HG03025 (cell line): ENCODE measurements around the gene TRIM32.
A peak's percentile ranks its signal among the peaks of the same experiment; 100 is the strongest.

Experiments used
- ATAC-seq: cut with Tn5 transposase; IDR thresholded peaks from one replicate; pipeline ENCODE4 v1.9.1; 2021; ENCODE audit warnings: mild to moderate bottlenecking, moderate library complexity; ENCODE audit not compliant: unreplicated experiment, low FRiP score

TRIM32 gene, protein sequence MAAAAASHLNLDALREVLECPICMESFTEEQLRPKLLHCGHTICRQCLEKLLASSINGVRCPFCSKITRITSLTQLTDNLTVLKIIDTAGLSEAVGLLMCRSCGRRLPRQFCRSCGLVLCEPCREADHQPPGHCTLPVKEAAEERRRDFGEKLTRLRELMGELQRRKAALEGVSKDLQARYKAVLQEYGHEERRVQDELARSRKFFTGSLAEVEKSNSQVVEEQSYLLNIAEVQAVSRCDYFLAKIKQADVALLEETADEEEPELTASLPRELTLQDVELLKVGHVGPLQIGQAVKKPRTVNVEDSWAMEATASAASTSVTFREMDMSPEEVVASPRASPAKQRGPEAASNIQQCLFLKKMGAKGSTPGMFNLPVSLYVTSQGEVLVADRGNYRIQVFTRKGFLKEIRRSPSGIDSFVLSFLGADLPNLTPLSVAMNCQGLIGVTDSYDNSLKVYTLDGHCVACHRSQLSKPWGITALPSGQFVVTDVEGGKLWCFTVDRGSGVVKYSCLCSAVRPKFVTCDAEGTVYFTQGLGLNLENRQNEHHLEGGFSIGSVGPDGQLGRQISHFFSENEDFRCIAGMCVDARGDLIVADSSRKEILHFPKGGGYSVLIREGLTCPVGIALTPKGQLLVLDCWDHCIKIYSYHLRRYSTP

DNA sequence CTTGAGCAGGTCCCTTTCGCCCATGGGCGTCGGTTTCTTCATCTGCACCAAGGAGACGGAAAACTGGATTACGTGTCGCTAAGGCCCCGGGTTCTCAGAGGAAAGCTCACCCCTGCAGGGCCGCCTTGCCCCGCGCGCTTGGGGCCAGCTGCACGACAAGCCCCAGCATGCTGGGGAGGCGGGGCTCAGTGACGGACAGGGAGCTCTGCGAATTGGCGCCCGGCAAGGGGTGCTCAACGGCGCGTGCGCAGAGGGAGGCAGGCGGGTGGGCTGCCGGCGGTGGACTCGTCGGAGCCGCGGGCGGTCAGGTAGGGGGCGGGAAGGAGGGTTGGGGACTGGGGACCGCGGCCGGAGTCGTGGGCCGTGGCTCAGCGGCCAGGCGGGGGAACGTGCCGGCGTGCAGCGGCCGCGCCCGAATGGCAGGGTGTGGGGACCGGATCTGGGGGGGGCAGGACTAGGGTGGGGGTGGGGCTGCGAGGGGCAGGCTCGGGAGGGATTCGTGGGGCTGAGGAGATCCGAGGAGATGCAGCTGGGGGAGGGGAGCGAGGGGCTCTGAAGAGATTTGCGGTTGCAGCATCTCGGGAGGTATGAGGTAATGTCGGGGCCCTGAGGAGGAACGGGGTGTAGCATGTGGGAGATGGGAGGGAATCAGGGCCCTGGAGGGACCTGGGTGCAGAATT lies at the start of gene TRIM32:
TRIM32 (plus strand) TSS at position 232 of the 680 bp plus-strand sequence. CDS start 10,438 bp downstream, outside the sequence.
- ATAC-seq, result peak; percentile 99

DNA sequence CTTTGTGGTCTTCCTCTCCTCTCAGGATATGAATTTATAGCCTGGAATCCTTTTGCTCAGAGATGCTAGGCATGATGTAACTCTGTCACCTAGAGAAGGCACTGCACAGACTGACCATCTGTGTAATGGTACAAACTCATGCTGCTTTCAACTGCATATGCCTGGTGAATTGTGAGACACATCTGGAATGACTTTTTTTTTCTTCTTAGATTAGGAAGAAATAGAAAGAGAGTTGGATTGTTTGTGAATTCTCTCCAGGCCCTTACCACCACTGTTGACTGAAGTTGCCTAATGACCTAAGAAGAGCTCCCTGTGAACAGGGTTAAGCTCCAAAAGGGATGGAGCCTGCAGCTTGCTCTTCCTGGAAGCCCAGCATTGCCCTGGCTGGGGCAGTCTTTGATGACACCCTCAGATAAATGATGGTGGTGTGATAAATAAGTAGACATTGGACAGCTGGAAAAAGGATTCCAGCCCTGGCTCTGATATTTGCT lies 47.8 kb upstream of the TRIM32 start:
- ATAC-seq, result no peak

DNA sequence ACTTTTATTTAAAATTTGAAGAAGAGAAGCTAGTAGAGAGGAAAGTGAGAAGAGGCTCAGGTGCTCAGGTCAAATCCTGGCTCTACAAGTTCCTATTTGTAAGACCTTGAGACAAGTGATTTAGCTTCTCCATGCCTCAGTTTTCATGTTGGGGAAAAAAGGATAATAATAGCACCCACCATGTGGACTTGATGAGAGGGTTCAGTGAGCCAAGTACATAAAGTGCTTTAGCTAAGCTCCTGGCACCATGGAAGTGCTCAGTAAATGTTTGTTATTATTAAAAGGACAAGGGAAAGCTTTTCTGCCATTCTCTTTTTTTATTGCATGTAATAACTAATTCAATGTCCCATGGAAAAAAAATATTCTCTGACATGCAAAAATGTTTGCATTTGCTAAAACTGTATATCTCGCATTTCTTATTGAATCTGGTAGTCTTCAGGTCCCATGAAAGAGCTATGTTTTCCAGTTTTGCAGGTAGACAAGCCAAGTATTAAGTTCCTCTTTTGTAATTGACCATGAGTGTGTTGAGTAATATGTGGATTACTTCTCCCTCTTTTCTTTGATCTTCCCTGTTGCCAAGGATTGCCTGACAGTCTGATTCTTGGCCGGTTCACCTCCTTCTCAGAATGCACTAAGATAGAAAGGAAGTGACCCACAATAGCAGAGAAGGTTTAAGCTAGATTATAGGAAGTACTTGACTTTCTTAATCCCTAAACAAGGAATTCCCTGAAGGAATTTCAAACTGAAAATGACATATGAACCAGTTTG lies 45.6 kb upstream of the TRIM32 start:
- ATAC-seq, result no peak

DNA sequence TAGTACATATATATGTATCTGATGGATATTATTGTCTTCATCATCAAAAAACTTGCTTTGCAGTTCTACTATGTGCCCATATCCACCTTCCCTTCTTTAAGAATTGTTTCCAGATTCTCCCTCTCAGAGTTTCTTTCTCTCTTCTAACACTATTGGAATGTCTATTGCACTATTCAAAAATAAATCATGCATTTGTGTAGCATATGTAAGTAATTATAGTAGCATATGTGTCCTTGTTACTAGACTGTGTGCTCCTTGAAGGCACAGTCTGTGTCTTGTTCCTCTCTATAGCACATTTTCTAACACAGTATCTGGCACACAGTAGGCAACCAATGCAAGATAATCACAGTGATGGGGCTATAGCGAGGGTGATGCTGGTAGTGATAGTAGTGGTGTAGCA lies 43.4 kb upstream of the TRIM32 start:
- ATAC-seq, result no peak

DNA sequence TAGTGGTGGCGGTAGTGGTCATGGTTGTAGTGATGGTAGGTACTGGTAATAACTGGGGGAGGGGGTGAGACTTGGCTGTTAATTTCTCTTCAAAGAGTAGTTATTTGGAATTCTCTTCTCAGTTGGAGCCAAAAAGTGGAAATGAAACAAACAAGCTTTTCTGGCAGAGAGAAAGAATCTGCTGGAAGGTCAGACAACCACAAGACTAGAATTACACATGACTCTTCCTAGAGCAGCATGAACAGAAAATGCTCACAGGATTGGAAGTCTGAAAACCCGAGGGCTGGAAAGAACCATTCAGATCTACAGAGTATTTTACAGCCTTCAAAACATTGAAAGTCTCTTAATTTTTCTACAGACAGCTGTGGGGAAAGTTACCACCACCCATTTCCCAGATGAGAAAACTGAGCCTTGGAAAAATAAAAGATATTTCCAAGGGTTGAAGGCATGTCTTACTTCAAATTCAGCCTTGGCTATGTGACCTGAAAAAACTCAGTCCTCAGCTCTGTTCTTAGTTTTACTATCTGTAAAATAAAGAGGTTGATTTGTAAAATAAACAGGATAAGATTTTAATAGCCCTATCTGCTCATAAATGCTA lies 42.9 kb upstream of the TRIM32 start:
- no peak for ATAC-seq

DNA sequence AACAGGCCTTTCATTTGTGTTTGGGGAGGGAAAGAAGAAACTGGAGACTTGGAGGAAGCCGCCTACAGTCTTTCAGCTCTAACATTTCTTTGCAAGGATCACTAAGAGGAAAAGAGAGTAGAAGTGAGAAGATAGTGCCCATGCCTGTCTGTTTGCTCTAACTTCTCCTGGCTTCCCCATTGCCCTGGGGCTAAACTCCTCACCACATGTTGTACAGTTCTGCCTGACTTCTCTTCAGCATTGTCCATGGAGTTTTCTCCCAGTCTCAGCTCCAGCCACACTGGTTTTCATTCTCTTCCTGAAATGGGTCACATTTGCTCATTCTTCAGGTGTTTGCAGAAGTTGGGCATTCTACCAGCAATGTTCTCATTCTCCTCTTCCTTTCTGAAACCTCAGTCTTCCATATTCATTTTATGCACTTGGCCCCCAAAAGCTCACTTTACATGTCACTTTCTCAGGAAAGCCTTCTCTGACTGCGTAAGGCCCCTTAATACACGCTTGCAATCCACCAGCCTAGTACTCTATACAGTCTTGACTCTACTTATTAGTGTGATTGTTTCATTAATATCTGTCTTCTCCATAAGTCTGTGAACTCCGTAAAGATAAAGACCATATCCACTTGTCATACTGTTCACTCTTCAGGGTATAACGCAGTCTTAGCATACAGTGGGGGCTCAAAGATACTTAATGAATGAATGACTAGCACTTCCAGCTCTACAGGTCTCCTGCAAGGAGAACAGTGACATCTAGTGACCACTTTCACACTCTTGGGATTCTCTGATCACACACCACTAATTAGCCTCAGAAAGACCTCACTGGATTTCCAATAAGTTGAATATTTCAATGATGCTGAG lies 40.2 kb upstream of the TRIM32 start:
- ATAC-seq, result peak; percentile 65

DNA sequence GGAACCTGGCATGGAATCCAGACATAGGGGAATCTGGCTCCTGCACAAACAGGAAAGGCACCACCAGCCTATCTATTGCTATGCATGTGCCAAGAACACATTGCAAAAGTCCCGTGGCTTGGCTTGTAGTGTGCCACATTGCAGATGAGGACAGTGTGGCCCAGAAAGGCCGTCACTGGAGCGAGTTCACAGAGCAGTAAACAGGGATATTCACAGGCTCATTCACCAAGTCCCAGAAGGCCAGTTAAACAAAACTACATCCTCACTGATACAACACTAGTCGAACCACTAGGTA lies 39.6 kb upstream of the TRIM32 start:
- no peak for ATAC-seq

DNA sequence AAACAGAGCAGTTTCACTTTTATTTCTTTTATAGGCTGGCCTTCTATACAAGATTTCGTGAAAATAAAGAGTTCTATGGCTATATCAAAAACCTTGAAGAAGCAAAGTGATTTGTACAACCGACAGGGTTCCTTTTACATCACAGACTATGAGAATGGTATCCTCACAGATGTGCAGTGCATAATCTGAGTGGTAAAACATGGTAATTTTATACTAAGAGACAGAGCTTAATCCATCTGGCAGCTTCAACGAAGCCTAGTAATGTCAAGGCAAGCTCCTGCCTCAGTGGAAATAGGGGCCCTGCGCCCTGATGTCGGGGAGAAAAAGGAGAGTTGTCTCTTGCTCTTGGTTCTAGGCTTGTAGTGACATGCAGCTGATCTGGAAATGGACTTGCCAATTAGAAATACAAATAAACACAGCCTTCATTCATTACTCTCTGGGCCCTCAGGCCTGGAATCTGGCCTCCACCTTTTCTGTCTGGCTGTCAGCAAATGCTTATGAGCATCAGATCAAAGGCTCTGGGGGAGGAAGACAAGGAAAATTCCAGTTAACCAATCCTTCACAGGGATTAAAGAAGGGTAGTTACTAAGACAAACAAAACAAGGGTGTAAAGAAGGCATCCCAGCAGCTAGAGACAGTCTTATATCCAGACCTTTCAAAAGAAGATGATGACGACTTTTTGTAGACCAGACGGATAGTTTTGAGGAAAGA lies 33.6 kb upstream of the TRIM32 start:
- ATAC-seq, result no peak

DNA sequence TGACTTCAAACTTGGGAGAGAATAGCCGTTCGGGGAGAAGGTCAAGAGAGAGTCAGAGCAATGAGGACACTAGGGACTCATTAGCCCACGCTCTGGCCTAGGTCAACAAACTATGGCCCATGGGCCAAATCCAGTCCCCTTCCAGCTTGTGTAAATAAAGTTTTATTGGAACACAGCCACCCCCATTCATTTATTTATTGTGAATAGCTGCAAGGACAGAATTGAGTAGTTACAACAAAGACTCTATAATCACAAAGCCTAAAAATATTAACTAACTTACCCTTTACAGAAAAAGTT lies 33.1 kb upstream of the TRIM32 start:
- no peak for ATAC-seq

DNA sequence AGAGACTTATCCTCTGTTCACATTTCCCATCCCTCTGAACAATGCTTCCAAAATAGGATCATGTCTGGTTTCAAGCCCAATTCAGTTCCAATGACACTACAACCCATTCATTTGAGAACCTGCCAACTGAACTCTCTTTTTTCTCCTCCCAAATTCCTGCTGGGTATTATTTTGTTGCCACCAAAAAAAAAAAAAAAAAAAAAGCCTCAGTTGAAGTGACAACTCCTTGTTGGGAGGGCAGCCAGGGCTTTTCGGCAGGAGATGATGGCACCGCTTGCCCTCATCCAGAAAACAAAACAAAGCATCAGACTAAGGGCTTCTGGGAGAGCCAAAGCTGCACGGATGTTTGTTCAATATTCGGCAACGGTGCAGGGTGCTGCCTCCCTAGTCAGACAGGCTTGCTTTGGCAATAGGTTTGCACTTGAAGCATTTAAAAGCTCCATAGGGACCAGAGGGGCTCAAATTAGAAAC lies 30.6 kb upstream of the TRIM32 start:
- no peak for ATAC-seq

DNA sequence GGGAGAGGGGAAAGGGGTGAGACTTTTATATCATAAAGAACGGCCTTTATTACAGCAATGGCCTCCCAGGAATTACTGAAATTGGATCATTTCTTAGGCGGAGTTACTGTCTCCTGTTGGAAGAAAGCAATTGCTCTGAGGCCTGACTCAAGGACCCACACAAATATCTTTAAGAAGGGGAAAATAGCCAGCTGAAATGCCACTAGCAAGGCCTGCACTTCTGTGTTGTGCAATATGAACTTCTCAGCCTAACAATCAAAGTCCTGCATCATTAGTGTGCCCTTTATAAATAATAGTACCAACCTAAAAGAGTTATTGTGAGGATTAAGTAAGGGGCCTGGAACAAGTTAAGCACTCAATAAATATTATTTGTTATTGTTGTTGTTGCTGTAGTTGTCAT lies 30.1 kb upstream of the TRIM32 start:
- ATAC-seq, result no peak

DNA sequence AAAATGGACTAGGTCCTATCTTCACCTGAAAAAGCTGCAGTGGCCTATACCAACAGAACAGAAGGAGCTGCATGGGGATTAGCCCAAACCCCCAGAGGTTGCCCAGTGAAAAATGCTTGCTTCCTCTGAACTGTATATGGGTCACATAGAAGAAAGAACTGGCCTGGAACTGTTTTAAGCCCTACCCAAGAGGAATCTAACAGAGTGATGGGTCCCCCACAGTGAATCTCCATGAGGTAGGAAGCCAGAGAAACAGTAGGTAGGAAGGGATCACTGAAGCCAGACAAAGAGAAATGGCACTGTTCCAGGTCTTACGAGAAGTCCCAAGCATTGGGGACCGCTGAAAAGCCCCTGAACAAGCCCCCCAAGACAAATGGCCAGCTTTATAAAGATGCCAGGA lies 28.8 kb upstream of the TRIM32 start:
- ATAC-seq, result no peak

DNA sequence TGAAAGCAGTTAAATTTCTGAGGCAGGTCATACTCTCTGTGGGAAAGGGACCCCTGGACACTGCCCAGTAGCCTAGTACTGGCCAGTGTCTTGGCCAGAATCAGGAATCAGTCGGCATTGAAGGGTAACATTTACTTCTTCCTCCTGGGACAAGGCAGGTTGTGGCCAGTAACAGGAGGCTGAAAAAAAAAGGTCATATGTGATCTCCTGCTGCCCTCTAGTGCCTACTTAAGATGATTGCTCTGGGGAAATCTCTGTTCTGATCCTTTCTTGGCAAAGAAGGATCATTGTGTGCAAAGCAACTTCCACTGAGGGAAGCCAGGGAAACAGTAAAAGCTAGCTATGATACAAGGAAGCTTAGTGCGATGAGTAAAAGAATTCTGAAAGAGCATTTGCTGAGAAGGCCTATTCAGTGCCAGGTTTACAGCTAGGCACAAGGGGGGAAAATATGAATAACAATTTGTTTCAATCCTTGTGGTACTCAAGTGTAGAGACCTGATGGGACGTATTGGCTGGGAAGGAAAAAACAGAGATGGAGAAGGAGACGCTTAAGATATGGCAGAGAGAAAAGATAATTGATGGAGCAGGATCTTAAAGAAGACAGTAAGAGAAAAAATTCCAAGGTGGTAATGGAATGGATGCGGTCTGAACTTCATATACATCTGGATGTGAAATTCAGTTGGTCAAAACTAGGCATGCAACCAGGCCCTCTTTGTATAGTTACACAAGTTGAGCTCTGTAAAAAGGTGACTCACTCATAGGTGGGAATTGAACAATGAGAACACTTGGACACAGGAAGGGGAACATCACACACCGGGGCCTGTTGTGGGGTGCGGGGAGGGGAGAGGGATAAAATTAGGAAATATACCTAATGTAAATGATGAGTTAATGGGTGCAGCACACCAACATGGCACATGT lies 25.8 kb upstream of the TRIM32 start:
- peak; percentile 83 for ATAC-seq

DNA sequence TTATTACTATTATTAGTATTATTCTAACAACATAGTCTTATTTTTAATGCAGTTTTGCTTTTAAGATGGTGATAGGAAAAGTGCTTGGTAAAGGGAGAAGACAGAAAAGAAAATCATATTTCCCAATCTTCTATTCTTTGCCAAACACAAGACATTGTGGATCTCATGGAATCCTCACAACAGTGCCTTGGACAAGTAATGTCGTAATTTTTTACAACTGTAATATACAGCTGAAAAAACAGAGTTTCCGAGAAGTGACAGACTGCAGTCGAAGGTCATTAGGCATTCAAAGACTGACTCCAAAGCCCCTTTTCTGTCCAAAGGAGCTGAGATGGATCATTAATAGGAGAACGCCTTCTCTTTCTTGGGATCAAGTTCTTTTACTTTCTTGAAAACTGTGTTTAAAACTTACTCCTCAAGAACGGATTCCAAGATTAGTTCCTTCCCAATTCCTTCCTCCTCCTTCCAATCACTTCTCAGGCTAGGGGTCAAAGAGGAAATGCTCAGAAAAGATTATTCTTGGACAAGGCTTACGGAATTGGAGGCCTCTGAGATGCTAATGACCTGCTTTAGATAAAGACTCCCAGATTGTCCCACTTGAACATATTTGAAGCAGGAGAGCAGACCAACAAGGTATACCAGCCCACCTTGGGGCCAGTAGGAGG lies 24.3 kb upstream of the TRIM32 start:
- no peak for ATAC-seq

DNA sequence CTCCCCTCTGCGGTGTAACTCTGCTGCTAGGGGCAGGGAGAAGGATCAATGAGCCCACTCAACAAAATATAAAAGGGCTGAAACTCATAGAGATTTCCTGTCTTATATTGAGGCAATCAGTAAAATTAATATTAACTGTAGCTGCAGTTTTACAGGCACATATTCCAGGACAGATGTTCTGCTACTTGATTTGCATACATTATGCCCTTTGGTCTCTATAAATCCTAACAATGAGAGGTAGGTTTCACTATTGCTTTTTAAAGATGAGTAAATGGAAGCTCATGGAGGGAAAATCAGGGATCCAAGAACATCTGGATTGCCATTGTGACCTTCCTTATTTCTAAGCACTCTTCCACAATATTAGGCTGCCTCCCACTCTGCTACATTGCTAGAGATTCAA lies 23.5 kb upstream of the TRIM32 start:
- no peak for ATAC-seq

DNA sequence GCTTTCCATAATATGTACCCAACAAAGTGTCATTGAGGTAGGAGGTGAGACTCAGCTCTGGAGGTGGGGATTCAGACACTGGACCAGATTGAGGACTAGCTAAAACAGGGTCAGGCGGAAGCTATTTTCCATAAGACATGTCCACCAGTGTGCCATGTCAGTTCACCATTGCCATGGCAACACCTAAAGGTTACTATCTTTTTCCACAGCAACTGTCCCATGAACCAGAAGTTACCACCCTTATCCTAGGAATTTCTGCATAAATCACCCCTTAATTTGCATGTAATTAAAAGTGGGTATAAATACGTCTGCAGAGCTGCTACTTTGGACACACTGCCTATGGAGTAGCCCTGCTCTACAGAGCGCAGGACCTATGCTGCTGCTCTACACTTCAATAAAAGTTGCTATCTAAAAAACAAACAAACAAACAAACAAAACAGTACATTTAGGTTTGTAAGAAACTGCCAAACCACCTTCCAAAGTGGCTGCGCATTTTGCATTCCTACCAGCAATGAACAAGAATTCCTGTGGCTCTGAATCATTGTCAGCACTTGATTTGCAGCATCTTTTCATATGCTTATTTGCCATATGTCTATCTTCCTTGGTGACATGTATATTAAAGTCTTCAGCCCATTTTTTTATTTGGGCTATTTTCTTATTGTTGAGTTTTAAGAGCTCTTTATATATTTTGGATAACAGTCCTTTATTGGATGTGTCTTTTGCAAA lies 18.0 kb upstream of the TRIM32 start:
- ATAC-seq, result no peak

DNA sequence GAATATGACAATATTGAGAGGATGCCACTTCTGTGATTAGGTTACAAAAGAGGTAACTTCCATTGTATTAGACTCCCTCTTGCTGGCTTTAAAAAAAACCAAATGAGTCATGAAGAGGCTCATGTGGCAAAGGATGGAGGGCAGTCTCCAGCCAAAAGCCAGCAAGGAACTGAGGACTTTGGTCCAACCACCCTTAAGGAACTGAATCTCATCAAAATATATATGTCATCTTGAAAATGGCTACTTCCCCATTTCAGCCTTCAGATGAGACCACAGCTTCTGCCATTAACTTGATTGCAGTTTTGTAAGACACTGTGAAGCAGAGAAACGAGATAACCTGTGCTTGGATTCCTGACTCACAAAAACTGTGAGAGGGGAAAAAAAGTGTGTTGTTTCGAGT lies 15.5 kb upstream of the TRIM32 start:
- no peak for ATAC-seq
